ENCODE results near the gene MRGPRF.

GRCh38 chr11:69000831-69001242, 12.2 kb downstream of the MRGPRF start:
- TF ChIP-seq POLR2A (IDR thresholded peaks at IDR 0.05), result peak; percentile 27
- TF ChIP-seq CTCF (IDR thresholded peaks at IDR 0.05), result peak; percentile 56 to 79 (median 77)
